GM19397 (cell line): Measurements from ENCODE around the gene BLOC1S5.

Experiments
- ATAC-seq: cut with Tn5 transposase; IDR thresholded peaks from one replicate; pipeline ENCODE4 v1.9.1; 2021; ENCODE audit warnings: mild to moderate bottlenecking, moderate library complexity; ENCODE audit not compliant: unreplicated experiment

BLOC1S5 gene, protein sequence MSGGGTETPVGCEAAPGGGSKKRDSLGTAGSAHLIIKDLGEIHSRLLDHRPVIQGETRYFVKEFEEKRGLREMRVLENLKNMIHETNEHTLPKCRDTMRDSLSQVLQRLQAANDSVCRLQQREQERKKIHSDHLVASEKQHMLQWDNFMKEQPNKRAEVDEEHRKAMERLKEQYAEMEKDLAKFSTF

DNA sequence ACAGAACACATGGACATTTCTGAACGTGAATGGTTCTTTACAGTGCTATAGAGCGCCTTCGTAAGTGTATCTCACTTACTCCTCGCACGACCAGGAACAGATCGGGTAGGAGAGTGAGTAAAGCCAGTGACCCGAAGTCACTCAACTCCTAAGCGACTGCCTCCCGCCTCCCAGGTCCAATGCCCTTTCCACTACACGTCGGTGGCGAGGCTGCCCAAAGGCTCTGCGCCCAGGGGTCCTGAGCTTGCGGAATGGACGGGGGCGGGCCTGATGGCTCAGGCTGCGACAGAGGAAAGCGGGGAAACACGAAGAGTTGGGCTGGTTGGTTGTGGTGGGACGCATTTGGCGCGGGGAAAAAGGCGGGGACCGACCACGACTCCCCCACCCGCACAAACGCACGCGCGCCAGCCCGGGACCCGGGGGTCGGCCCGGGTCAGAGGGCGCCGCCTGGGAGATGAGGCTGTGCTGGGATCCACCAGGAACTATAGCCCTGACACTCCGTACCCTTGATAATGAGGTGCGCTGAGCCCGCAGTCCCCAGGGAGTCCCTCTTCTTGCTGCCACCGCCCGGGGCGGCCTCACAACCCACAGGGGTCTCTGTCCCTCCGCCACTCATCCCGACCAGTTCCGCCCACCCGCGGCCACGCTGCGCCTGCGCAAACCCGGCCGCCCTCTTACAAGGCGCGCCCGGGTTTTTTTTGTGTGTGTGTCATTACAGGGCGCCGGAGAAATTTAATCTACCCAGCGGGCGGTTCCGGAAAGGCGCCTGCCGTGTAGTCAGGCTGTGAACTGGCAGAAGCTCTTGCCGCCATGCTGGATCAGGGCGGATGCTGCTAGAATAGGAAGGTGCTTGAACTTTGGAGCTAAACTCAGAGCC is at the start of gene BLOC1S5:
BLOC1S5 (minus strand) TSS at position 629 of the 877 bp plus-strand sequence; CDS start at position 616, 13 bp downstream.
- ATAC-seq = peak; percentile 93

DNA sequence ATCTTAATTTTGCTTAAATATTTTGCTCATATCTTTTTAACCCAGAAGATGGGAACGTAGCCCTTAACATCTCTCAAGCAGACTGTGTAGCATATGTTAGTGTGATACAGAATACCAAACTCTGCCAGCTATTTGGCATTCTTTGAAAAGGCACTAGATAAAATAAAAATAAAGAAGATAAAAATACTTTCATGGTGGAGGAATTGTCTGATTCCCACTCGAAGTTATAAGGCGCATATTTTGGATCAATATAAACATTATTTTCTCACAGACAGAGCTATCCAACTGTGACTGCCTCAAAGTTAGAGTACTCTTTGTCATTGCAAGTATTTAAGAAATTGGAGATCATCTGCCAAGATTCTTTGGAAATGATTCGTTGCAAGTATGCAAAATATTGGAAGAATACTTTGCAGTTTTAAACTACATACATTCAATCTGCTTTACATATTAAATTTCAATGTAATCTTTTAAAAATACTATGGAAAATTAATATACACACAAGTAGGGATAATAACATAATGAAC is 49.0 kb upstream of the BLOC1S5 start:
- no peak for ATAC-seq

DNA sequence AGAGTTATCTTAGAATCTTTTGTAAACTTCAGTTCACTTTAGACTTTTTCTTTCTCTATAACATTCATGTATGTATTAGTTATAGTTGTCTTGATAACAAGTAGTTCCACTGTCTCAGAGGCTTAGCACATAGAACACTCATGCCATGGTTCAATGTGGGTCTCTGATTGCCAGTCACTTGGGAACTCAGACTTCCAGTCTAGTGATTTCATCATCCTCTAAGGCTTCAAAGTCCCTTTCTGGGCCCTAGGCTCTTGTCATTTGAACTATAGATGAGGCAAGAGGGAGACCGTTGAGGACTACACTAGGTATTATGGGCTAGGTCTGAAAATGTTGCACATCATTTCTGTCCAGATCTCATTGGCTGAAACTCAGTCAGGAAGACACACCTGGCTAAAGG is 46.5 kb upstream of the BLOC1S5 start:
- no peak for ATAC-seq

DNA sequence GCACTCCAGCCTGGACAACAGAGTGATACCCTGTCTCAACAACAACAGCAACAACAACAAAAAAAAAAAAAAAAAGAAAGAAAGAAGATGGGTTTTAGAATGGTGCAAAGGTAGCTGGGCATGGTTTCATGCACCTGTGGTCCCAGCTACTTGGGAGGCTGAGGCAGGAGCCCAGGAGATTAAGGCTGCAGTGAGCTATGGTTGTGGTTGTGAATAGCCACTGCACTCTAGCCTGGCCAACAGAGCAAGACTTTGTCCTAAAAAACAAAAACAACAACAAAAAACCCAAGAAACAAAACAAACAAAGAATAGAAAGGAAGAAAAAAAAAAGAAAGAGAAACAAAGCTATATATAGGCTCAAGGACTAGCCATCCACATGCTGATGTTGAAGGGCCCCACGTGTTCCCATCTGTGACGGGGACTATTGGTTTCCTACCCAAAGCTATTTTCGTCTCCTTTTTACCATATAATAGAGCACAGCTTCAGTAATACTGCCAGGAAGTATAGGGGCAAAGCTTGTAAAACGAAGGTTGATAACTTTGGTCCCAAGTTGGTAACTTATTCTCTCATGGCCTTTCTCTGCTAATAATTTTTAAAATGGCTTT is 46.0 kb upstream of the BLOC1S5 start:
- ATAC-seq = no peak

DNA sequence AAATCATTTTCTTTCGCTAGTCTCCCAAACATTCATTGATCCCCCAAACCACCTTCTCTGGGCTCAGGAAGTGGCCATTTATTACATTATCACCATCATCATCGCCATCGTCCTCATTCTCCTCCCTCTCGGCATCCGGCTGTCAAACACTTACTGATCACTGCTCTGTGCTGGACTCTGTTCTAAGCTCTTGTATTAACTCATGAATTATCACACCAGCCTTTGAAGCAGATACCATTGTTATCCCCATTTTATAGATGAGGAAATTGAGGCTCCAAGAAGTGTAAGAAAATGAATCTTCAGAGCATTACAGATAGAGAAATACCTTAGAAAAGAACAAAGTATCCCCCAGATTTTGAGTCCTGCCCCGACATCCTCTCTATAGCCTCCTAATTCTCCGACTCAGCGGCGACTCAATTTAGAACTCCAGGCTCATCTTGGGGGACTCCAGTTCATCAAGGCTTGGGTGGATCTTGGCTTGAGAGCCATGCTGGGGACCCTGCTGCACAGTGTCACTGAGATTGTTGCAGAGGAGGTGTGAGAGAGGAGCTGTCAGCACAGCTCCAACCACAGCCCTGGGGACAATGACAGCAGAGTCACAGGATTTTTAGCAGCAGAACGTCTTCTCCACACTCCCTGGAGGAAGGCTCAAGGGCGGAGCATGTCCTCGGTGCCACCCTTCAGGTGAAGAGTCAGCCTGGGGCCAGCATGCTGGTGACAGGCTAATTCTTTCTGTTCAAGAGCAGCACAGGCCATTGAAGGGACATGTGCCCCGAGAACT is 44.8 kb upstream of the BLOC1S5 start:
- ATAC-seq = no peak

DNA sequence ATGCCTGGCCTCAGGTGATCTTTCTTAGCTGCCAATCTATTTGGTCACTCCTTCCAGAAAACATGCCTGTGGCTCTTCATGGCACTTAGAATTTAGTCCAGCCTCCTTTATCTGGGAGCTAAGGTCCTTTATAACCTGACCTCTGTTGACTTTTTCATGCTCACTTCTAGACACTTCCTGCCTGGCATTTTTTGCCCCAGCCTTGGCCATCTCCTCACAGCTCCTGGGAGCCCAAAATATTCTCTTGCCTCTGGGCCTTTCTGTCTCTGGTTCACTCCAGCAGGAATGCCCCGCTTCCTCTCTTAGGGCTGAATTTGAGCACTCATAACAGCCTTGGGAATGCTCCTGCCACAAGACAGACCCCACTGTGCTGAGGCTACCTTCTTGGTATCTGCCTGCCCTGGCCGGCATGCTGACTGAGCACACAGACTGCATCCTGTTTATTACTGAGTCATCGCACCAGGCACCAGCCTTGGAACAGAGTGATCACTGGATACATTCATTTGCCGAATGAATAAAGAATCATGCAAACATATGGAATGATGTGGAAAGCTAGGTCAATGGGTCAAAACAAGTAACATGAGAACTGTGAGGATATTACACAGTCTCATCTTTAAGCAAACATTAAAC is 44.0 kb upstream of the BLOC1S5 start:
- ATAC-seq = no peak

DNA sequence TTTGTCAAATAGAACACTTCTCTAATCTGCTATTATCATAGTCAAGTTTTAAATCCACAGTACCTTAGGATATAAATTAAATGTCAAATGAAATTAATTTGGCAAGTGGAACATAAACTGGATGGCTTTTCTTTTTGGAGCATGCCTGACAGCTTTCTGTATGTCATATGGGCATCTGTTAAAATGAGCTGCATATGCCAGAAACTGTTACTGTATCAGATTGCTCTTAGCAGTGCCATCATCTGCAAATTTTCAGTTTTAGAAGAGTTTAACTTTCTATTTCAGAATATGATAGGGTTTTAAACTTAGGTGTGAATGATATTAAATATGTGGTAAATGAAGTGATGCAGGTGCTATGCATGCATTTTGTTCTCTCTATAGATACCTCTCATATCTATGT is 41.6 kb upstream of the BLOC1S5 start:
- ATAC-seq = no peak

DNA sequence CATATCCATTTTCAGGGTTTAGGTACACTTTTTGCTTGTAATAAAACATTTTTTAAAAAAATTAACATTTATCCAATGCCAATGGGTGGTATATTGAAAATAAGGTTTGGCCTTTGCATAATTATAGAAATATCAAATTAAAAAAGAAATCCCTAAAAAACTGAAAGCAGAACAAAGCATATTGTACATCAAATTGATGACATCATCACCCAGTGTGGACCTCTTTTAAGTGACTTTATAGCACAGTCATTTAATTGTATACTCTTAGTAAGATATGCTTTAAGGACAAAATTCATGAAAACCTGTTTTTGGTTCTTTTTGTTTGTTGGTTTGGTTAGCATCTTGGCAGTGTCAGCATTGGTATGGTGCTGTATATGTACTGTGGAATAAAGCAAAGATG is 39.5 kb upstream of the BLOC1S5 start:
- no peak for ATAC-seq

DNA sequence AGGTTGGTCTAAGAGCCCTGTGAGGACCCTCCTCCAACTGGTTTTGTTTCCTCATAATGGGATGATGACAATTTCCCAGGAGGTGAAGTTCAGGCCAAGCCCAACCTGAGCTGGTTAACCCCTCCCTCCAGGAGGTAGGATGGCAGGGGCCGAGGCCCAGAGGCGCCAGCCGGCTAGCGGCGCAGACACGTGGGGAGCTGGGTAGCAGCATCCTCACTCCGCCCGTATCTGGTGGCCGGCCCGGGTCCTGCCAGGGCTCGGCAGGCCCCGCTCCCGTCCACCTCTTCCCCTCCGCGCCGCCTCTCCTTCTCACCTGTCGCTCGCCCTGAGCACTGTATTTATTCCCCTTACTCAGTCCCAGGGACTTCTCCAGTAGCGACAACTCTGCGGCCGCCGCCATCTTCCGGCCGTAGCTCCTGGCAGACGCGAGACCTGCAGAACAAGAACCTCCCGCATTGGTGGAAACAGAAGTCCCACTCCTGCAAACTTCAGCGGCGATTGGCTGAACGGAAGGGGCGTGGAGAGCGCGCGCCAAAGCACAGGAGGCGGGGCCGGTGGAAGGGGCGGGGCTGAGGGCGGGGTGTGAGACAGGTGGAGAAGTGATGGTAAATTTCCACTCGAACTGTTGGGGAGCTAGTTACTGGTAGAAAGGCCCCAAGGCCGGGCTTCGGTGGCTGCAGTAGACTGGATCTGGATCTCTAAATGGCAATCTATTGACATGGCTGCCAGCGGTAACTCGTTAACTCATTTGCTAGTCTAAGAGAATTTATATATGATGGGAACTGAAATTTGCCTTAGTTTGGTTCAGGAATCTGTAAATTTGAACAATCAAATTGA is 38.2 kb upstream of the BLOC1S5 start, which contains the start of gene EEF1E1:
EEF1E1 (minus strand) TSS at position 427 of the 837 bp plus-strand sequence; CDS start at position 400, 27 bp downstream.
- peak; percentile 100 for ATAC-seq

DNA sequence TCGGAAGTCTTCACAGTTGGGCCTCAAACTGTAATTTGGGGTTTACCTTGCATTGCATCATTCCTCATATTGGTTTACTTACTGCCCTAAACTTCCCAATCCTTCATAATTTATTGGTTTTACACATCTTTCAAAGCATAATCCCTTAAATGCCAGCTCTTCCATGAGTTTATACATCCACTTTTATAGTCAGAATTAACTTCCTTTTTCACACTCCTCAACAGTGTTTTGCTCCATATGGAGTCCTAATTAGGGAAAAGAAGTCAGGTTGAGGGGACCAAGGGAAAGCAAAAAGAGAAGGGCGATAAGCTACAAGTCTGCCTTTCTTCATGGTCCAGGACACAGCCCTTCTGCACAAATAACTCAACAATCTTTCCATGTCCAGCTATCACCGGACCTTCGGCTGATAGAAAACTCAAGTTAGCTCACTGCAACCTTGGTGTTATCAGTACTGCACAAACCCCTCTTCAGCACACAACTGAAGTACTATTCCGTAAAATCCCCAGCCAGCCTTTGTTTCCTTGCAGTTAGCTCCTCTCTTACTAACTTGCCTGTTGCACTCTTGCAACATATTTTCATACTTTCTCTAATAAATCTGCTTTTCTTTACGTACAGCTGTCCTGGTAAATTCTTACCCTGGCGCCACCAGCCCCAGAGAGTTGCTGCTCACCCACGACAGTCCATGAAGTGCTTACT is 36.1 kb upstream of the BLOC1S5 start:
- ATAC-seq = no peak

DNA sequence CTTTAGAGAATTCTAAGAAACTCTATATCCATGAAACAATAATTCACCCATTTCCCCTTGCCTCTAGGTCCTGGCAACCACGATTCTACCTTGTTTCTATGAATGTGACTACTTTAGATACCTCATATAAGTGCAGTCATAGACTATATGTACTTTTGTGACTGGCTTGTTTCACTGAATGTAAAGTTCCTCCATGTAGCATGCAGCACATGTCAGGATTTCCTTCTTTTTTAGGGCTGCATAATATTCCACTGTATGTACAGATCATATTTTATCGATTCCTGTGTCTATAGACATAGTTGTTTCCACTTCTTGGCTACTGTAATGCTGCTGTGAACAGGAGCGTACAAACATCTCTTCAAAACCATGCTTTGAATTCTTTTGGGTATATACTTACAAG is 26.5 kb upstream of the BLOC1S5 start:
- no peak for ATAC-seq

DNA sequence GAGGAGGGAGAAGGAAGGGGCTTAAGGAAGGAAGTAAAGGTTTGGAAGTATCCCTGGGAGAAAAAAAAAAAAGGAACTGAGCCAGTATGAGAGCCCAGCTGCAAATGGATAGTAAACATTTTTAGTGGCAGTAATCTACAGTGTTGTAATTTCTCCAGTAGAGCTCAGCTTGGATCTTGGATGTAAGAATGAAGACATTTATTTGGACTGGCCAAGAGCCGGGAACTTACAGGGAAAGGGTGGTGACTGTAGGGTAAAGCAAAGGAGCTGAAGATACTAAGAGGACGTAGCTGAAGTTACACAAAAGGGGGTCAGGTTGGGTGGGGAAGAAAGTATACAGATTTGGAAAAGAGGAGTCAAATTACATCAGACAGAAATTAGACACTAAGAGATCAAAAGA is 24.7 kb upstream of the BLOC1S5 start:
- ATAC-seq = no peak

DNA sequence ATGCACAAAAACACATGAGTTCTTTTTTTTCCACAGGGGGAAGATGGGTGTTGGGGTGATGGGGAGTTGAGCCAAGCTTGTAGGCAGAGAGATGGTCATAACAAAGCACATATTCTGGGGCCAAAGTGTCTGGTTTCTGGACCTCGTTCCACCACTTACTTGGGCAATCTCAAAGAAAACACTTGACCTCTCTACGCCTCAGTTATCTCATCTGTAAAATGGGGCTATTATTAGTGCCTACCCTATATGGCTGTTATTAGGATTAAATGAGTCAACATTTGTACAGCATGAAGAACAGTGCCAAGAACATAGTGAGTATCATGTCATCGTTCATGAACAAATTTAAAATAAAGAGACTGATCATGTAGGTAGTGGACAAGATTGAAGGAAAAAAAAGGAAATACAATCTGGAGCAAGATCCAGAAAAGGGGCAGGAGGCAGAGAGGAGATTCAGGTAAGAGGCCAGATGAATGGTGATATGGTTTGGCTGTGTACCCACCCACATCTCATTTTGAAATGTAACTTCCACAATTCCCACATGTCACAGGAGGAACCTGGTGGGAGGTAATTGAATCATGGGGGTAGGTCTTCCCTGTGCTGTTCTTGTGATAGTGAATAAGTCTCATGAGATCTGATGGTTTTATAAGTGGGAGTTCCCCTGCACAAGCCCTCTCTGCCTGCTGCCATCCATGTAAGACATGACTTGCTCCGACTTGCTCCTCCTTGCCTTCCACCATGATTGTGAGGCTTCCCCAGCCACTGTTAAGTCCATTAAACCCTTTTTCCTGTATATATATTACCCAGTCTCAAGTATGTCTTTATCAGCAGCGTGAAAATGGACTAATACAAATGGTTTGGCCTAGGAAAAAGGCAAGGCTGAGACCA is 23.9 kb upstream of the BLOC1S5 start:
- no peak for ATAC-seq

DNA sequence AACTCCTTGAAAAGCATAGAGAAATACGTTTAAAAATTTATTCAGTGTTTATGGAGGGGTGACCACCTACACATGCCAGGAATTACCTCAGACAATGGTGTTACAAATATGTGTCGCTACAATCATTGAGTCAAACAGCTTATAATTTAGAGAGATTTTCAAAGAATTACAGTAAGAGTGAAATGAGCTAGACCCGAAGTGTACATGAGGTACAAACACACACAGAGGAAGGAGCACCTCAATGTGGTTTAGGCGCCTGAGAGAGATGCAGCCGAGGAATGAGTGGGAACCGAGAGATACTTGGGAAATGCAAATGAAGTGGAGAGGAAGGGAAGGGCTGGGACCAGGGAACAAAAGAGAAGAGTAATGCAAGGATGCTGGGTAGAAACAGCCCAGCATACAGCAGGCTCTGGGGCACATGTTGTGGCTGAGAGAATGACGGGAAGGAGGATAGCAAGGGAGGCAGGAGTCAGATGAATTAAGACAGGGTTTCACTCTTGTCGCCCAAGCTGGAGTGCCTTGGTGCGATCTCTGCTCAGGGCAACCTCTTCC is 22.6 kb upstream of the BLOC1S5 start:
- ATAC-seq = no peak

DNA sequence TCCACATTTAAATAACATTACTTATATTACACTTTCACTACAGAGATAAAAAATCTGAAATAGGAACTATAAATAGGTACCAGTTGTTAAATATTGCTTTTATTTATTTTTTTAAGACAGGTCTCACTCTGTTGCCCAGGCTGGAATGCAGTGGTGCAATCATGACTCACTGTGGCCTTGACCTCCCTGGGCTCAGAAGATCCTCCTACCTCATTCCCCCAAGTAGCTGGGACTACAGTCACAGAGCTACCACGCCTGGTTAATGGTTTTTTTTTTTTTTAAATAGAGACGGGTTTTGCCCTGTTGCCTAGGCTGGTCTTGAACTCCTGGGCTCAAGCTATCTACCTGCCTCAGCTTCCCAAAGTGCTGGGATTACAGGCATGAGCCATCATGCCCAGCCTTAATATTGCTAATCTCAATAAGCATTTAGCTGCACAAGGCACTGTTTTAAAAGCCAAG is 20.9 kb upstream of the BLOC1S5 start:
- no peak for ATAC-seq

DNA sequence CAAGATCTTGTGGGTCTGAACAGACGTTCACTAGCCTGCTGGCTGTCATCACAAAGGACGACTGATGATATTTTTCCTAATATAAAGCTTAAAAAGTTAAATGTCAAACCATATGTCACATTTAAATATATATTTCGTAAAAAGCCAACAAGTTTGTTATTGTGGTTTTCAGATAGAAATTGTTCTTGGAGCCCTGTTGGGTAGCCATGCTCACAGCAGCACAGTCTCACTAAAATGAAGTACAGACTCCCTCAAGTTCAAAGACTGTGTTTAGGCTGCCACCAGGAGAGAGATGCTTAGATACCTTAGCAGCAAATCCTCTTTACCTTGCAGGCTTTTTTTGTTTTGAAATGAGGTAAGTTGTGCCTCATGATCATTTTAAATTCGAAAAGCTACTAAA is 20.4 kb upstream of the BLOC1S5 start:
- ATAC-seq = no peak
